ENCODE data around the gene GNAO1.
"Not testable (repeated sequence)": the region's sequence is repeated elsewhere in the genome, so short reads cannot be mapped to it uniquely, and the experiment has no call there.

DNA sequence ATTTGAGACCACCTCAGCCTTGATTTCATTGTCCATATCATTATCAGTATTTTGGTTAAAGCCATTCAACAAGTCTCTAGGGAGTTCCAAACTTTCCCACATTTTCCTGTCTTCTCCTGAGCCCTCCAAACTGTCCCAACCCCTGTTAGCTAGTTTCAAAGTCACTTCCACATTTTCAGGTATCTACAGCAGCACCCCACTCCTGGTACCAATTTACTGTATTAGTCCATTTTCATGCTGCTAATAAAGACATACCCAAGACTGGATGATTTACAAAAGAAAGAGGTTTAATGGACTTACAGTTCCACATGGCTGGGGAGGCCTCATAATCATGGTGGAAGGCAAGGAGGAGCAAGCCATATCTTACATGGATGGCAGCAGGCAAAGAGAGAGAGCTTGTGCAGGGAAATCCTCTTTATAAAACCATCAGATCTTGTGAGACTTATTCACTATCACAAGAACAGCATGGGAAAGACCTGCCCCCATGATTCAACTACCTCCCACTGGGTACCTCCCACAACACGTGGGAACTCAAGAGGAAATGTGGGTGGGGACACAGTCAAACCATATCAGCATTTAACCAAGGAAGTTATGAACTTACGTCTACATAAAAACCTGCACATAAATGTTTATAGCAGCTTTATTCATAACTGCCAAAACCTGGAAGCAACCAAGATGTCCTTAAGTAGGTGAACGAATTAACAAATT, 189.6 kb downstream of the GNAO1 start:
- TF ChIP-seq, protein P1, sequence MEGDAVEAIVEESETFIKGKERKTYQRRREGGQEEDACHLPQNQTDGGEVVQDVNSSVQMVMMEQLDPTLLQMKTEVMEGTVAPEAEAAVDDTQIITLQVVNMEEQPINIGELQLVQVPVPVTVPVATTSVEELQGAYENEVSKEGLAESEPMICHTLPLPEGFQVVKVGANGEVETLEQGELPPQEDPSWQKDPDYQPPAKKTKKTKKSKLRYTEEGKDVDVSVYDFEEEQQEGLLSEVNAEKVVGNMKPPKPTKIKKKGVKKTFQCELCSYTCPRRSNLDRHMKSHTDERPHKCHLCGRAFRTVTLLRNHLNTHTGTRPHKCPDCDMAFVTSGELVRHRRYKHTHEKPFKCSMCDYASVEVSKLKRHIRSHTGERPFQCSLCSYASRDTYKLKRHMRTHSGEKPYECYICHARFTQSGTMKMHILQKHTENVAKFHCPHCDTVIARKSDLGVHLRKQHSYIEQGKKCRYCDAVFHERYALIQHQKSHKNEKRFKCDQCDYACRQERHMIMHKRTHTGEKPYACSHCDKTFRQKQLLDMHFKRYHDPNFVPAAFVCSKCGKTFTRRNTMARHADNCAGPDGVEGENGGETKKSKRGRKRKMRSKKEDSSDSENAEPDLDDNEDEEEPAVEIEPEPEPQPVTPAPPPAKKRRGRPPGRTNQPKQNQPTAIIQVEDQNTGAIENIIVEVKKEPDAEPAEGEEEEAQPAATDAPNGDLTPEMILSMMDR (IDR thresholded peaks at IDR 0.05), result not testable (repeated sequence)
- not testable (repeated sequence) for TF ChIP-seq POLR2A (IDR thresholded peaks at IDR 0.05)
